GM21447 (cell line): ENCODE data around the gene MYH7.
"Not testable (repeated sequence)": the region's sequence is repeated elsewhere in the genome, so short reads cannot be mapped to it uniquely, and the experiment has no call there.

Experiments
- ATAC-seq: cut with Tn5 transposase; IDR thresholded peaks from one replicate; pipeline ENCODE4 v1.9.1; 2021; ENCODE audit not compliant: unreplicated experiment

MYH7 gene

DNA sequence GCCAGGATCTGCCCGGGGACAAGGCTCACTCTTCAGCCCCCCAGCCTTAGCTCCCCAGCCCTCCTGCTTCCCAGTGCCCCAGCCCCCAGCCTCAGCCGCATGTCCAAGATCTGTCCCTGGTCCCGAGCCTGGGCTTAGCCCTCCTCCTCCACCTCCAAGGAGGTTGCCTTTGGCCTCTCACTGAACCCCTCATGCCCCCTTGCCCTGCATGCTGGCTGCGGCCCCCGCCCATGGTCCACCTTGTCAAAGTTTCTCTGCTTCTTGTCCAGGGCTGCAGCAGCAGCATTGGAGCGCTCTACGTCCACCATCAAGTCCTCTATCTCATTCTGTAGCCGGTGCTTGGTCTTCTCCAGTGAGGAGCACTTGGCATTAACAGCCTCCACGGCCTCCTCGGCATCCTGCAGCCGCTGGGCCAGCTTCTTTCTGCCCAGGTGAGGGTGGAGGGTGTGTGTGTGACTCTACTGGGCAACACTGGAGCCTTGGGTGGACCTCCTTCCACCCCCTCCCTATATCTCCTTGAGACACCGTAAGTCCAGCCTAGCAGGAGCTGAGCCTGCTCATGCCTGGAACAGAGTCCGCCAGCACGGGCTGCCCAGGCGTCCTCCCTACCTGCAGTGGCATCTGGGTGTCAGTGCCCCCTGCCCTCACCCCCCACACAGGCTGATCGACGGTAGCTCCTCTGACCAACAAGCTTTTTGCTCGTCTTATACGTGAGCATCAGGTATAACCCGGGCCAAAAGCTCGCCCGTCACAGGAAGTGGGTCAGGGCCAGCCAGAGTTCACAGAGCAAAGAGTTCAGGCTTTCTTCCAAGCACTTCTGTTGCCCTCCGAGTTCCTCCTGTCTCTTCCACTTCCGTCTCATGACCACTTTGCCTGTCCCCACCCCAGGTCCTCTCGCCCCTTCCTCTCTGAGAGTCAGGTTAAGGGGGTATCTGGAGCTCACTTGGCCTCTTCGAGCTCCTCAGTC, 47.3 kb downstream of the MYH7 start:
- no peak for ATAC-seq

DNA sequence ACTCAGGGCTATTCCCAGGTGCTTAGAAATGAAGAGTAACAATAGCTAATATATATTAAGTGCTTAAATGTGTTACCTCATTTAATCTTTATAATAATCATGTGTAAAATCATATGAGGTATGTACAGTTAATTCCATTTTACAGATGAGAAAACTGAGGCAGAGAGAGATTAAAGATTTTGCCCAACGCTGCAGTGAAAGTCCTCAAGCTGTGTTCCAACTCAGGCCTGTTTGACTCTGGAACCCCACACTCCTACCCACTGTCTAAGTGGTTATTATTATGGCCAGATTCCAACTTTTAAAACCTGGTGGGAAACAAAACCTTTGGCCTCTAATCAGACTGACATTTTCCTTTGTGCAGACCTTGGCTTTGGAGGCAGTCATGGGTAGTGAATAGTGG, 48.5 kb downstream of the MYH7 start:
- ATAC-seq = no peak

DNA sequence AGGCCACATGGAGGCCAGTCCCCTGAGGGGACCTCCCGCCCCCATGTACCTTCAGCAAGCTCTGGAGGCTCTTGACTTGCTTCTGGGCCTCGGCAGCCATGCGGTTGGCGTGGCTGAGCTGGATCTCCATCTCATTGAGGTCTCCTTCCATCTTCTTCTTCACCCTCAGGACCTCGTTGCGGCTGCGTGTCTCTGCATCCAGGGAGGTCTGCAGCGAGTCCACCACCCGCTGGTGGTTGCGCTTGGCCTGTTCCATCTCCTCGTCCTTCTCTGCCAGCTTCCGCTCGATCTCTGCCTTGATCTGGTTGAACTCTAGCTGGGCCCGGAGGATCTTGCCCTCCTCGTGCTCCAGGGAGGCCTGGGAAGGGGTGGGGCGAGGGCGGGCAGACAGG, 49.2 kb downstream of the MYH7 start:
- ATAC-seq = not testable (repeated sequence)

DNA sequence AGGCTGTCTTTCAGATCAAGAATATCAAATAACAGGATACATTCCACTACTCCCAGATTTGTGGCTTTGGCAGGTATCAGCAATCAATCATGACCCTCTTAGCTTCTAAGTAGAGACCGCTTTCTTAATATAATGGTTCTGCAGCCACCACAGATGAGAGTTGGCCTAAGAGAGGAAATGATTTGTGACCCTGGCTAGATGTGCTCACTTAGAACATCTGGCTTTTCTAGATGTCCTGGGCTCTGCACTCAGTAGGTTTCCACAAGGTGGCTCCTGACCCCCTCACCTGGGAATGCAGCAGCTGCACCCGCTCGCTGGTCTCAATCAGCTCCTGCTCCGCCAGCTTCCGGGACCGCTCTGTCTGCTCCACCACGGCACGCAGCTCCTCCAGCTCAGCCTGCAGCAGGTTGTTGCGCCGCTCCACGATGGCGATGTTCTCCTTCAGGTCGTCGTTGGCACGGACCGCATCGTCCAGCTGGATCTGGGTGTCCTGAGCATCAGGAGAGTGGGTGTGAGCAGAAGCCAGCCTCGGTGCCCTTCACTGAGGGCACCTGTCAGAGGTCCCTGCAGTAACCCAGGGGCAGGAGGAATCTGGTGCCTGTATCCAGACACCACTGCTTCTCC, 49.7 kb downstream of the MYH7 start:
- ATAC-seq = no peak

DNA sequence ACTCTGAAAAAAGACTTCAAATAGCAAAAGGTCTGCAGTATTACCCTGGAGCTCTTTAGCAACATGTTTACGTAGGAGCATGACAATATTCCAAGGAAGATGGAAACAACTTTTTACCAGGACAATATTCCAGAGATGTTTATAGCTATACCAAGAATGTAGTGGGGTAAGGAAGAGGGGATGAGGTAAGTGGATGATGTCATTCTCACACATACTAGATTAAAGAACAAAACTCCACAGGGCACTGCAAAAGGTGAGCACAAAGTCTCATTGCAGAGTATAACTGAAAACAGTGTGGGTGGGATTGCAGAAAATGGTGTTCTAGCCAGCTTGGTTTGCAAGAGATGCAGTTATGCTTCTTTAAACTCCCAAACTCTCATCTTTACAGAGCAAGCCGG, 50.2 kb downstream of the MYH7 start:
- ATAC-seq = no peak

DNA sequence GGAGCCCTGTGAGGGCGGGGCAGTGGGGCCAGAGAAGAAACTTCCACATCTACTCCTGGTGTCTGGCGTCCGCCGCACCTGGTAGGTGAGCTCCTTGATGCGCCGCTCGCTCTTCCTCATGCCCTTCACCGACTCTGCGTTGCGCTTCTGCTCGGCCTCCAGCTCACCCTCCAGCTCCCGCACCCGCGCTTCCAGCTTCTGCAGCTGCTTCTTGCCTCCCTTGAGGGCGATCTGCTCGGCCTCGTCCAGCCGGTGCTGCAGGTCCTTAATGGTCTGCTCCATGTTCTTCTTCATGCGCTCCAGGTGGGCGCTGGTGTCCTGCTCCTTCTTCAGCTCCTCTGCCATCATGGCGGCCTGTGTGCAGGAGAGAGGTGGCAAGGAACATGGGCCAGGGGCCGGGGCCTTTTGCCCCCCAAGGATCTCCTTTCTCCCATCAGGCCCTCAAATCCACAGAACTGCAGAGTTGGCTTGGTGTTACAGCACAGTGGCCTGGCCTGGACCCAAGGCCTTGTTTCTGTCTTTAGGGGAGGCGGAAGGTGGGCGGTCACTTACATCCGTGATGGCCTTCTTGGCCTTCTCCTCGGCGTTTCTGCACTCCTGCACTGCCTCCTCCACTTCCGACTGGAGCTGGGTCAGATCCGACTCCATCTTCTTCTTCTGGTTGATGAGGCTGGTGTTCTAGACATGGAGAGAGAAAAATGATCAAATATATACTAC, 50.9 kb downstream of the MYH7 start:
- ATAC-seq = no peak

DNA sequence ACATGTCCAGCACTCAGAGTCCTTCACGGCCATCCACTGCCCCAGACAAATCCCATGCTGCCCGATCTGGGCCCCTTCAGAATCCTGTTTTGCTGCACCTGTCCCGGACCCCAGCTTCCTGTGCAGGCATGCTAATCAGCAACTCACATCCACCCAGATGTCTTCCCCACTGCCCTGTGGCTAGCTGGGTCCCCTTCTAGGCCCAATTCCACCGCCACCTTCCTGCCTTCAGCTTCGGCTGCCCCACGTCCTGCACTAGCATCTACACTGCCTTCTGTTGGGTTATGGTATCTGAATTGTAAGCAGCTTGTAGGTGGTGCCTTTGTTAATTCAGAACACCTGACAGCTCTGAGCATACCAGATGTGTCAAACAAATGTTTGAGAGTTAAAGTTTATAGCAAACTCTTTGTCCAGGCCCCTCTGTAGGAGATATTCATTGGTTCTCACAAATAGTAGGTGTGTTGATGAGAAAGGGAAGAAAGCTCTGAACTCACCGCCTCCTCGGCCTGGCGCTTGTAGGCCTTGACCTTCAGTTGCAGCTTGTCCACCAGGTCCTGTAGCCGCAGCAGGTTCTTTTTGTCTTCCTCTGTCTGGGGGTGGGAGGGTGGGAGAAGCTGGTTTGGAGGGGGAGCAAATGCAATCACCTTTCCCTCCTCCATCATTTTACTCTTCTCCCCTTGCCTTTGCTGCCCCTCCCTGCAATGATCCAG, 52.6 kb downstream of the MYH7 start:
- ATAC-seq = no peak

DNA sequence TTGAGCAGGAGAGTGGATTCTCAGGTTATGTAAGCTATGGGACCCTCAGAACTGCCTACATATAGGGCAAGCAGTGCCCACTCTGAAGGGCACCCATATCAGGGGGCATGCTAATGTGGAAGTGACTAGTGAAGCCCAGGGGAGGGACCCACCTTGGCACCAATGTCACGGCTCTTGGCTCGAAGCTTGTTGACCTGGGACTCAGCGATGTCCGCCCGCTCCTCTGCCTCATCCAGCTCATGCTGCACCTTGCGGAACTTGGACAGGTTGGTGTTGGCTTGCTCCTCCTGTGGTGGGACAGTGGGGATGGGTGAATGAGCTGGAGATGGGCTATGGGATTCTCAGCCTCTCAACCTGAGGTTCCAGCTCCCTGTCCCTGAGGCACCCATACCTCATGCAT, 53.2 kb downstream of the MYH7 start:
- ATAC-seq = no peak

DNA sequence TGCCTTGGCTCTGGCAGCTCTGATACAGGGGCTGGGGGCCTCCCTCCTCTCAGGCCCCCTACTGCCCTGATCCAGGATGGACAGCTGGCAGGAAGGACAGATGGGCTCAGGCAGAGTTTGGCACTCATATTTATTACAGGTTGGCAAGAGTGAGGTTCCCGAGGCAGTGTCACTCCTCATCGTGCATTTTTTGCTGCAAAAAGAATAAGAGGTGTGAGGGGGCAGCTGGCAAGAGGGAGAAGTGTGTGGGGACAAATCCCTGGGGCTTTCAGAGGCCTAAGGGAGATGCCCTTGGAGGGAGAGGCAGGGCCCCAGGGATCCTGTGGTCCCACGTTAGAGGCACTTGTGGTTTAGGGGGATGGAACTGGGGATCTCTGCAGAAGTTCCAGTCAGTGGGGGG, 53.6 kb downstream of the MYH7 start:
- ATAC-seq = no peak

DNA sequence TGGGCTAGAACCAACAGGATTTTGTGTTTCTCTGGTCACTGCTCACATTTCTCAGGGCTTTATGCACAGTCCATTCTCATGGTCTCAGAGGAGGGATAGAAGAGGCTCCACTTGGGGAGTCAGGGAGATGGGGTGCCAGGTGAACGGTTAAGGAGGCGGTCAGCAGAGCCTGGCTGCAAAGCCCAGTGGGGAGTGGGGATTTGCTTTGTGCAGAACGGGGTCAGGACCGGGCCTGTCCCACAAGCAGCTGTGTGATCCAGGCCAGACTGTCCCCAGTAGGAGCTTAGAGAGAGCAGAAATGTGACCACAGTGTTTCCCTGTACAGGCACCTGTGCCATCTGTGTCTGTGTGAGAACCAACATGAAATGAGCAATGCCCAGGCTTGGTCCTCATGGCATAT, 54.5 kb downstream of the MYH7 start:
- ATAC-seq = no peak

DNA sequence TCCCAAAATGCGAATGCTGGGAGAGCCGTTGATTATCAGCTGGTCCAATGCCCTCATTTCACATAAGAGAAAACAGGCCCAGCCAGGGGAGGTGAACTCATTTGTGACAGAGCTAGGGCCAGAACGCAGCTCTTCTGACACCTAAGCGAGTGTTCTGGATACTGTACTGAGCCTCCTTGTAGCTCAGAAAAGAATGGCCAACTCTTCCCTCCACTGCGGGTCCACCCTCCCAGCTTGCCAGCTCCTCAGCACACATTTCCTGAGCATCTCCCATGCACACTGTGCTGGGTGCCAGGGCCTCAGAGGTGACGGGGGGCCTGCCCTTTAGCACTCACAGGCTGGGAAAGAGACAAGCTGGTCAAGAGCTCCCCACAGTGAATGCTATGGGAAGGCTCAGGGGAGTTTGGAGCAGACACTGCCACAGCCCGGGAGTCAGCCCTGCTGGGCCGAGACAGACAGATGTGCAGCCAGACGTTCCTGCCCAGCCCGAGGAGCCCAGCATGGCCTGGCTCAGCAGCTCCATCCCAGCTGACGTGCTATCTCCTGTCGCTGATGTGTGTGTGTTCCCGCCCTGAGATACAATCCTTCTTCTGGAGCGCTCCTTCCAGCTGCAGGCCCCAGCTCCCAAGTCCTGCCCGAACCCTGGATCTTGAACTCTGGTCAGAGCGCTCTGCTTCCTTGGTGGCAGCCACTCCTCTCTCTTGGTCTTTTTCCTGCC, 55.1 kb downstream of the MYH7 start:
- no peak for ATAC-seq

DNA sequence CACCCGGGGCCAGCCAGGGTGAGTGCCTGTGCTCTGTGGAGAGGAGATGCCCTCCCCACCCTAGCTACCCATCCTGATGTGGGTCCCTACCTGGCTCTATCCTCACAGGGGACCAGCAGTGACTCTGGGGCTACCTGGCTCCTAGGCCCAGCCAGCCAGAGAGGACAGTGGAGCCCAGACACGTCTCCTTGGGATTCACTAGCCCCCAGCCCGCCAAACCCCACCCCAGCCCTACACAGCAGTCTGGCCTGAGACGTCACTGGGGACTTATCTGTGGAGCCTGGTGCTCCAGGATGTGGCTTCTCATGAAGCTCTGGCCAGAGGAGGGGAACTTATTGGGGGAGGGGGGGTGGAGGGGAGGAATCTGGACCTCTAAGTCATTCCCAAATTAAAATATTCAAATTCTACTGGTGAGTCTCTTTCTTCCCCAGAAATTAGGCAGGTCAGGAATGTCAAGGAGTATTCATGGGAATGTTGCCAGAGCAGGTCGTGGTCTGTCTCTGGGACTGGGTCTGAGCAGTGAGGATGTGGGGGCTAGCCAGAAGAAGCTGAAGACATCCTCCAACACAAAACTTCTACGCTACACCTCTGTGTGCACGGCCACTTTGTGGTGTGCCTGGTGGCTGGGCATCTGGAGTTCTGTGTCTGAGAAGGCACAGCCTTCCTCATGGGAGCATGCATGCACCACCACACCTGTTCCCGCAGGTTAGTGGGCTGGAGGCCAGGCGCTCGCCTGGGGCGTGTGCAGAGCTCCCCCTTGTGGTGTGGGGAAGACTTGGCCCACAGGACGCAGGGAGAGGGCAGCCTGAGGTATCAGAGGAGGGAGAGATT, 55.9 kb downstream of the MYH7 start:
- ATAC-seq = no peak

DNA sequence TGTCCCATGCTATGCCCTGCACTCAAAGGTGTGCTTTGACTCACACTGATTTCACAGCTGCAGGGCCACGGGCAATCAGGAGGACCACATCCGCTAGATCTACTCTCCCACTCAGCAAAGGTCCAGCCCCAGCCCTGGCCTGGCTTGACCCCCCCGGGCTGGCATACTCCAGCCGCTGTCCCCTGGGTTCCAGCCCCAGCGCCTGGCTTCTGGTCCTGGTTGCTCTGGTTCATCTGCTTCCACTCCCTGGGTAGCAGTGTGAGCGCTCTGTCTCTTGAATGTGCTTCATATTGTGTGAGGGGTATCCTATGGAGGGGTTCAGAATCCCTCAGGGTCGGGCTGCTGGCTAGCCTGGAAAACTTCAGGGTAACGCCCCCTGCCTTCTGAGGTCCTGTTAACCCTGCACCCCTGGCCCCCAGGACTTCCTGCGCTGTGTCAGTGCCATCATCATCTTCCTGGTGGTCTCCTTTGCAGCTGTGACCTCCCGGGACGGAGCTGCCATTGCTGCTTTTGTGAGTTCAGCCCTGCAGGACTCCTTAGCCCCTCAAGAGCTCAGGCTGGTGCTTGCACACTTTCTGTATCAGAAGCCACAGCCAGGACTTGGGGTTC, 56.7 kb downstream of the MYH7 start:
- no peak for ATAC-seq

DNA sequence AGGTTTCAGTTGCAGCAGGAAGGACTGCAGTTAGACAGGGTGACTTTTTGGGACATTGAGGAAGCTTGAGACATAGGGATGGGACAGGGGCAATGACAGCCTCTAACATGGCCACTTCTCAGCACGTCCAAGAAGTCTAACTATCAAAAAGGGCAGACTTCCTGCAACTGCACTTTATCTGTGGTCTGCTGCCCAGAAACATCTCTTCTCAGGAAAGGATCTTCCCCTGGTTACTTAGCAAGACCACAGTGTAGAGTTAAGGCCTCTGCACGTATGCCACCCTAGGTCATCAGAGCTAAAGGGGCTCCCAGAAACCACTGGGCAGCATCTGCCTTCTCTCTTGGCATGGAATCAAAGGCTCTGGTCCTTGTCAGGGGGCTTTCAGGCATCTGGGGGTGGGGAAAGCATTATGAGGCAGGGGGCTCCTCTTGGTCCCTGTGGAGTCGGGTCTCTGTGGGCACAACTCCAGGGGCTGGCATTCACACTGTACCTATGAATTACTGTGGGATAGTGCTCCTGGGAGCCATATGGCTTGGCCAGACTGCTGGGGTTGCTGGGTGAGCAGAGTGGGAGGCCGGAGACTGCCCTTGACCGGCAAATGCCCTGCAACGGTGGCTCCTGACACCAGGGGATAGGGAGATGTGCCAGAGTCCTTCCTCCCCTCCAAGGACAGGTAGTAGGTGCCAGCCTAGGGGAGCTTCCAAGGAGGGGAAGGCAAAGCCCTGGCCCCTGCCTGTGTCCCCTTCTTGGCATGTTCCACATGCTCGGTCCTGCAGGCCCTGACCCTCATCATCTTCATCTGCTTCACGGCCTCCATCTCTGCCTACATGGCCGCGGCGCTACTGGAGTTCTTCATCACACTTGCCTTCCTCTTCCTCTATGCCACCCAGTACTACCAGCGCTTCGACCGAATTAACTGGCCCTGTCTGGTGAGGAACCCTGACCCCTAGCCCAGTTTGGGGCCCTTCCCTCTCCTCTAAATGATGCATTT, 57.6 kb downstream of the MYH7 start:
- no peak for ATAC-seq

DNA sequence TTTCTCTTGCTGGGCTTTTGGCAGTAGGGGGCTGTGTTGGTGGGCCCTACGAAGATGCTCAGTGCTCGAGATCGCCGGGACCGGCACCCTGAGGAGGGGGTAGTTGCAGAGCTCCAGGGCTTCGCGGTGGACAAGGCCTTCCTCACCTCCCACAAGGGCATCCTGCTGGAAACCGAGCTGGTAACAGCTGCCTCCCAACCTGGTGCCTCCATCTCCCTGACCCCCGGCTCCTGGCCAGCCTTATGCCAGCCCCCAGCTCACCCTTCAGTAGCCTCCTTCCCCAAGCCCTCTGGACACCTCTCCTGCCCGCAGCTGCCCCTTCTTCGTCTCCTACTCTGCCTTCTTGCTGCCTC, 58.3 kb downstream of the MYH7 start:
- ATAC-seq = no peak

DNA sequence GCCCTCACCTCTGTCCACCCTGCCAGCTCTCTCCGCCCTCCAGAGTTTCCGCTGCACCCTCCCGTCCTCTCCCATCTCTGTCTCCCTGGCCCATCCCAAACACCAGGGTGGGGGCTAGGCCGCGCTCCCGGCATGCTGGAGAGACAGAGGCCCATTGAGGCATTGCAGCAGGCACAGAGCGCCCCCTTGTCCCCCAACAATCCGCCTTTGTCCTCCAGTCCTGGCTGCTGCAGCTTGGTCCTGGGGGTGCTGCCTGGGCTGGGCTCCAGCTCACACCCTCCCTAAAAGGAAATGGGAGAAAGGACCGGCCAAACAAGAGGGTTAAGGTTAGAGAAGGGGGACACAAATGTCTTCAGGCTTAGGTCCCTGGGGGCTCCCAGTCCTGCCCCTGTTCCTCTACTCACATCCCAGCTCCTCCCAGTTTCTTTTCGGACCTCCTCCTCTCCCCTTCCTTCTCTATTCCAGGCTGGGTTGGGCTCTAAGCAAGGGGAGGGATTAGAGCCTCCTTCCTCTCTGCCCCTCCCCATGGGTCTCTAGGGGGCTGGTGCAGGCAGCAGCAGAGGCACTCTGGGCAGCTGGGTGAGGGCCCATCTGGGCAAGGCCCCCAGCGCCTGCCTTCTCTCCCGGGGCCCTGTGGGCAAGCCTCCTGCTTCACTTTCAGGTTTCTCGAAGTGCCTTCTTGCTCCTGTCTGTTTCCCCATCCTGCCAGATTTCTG, 58.8 kb downstream of the MYH7 start, which contains the start of gene CMTM5:
TSS of gene CMTM5 (plus strand) at position 565 of the 716 bp plus-strand sequence. CDS start 206 bp downstream, outside the sequence.
- no peak for ATAC-seq

DNA sequence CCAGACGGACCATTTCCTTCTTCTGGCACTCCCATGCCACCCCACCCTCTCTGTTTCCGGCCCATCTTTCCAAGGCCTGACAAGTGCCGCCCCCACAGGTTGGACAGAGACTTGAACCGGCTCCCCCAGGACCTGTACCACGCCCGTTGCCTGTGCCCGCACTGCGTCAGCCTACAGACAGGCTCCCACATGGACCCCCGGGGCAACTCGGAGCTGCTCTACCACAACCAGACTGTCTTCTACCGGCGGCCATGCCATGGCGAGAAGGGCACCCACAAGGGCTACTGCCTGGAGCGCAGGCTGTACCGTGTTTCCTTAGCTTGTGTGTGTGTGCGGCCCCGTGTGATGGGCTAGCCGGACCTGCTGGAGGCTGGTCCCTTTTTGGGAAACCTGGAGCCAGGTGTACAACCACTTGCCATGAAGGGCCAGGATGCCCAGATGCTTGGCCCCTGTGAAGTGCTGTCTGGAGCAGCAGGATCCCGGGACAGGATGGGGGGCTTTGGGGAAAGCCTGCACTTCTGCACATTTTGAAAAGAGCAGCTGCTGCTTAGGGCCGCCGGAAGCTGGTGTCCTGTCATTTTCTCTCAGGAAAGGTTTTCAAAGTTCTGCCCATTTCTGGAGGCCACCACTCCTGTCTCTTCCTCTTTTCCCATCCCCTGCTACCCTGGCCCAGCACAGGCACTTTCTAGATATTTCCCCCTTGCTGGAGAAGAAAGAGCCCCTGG, 59.8 kb downstream of the MYH7 start:
- ATAC-seq = no peak
